SK-N-SH treated with all-trans-retinoic acid at 6 μM for 48 hours (cell line): ENCODE results near the gene SAYSD1.

Experiments
- ATAC-seq: fragments of 200-7000 bp; cut with Tn5 transposase; 3 replicates; pipeline ENCODE4 v1.9.1; 2020; ENCODE audit warnings: mild to moderate bottlenecking, moderate library complexity
- ARNTL ChIP-seq: fragments of 450-650 bp; formaldehyde crosslinking; IDR thresholded peaks from 2 replicates; pipeline ENCODE4 v1.5.0; 2020; ENCODE audit warnings: low read depth, mild to moderate bottlenecking, moderate library complexity, borderline replicate concordance
- BACH2 ChIP-seq: fragments of 250-450 bp; sonication (Bioruptor Pico); IDR thresholded peaks from 2 replicates; pipeline ENCODE4 v1.9.0; 2021; ENCODE audit warnings: mild to moderate bottlenecking, borderline replicate concordance
- CREB5 ChIP-seq: fragments of 250-450 bp; sonication (Bioruptor Pico); IDR thresholded peaks from 2 replicates; pipeline ENCODE4 v1.5.1; 2020; ENCODE audit warnings: low read depth, mild to moderate bottlenecking, moderate library complexity
- CSDC2 ChIP-seq: fragments of 250-450 bp; sonication (Bioruptor Pico); IDR thresholded peaks from 2 replicates; pipeline ENCODE4 v1.5.0; 2020; ENCODE audit warnings: mild to moderate bottlenecking, moderate library complexity
- ESRRG ChIP-seq: fragments of 250-450 bp; sonication (Bioruptor Pico); IDR thresholded peaks from 2 replicates; pipeline ENCODE4 v1.6.1; 2021; ENCODE audit warnings: mild to moderate bottlenecking
- ISL1 ChIP-seq: fragments of 250-450 bp; sonication (Bioruptor Pico); IDR thresholded peaks from 2 replicates; pipeline ENCODE4 v2.1.2; 2022; ENCODE audit warnings: mild to moderate bottlenecking, moderate library complexity
- OSR1 ChIP-seq: fragments of 250-450 bp; sonication (Bioruptor Pico); IDR thresholded peaks from 2 replicates; pipeline ENCODE4 v1.8.0; 2022; ENCODE audit warnings: moderate library complexity, mild to moderate bottlenecking, inconsistent platforms
- PATZ1 ChIP-seq: fragments of 250-450 bp; sonication (Bioruptor Pico); IDR thresholded peaks from 2 replicates; pipeline ENCODE4 v1.8.0; 2020; ENCODE audit warnings: mild to moderate bottlenecking, moderate library complexity, borderline replicate concordance
- PPARA ChIP-seq: fragments of 250-450 bp; sonication (Bioruptor Pico); IDR thresholded peaks from 2 replicates; pipeline ENCODE4 v1.5.0; 2020; ENCODE audit warnings: mild to moderate bottlenecking, borderline replicate concordance
- RARB ChIP-seq: fragments of 250-450 bp; sonication (Bioruptor Pico); IDR thresholded peaks from 2 replicates; pipeline ENCODE4 v1.8.0; 2021; ENCODE audit warnings: mild to moderate bottlenecking, moderate library complexity
- SNAI2 ChIP-seq: fragments of 250-450 bp; sonication (Bioruptor Pico); IDR thresholded peaks from 2 replicates; pipeline ENCODE4 v1.5.0; 2020; ENCODE audit warnings: mild to moderate bottlenecking, moderate library complexity
- TCF4 ChIP-seq: fragments of 250-450 bp; sonication (Bioruptor Pico); IDR thresholded peaks from 2 replicates; pipeline ENCODE4 v1.8.0; 2021; ENCODE audit warnings: mild to moderate bottlenecking, moderate library complexity, borderline replicate concordance
- TOX ChIP-seq: fragments of 250-450 bp; sonication (Bioruptor Pico); IDR thresholded peaks from 2 replicates; pipeline ENCODE4 v1.8.0; 2021; ENCODE audit warnings: mild to moderate bottlenecking, moderate library complexity, borderline replicate concordance
- ZC3H10 ChIP-seq: fragments of 250-450 bp; sonication (Bioruptor Pico); IDR thresholded peaks from 2 replicates; pipeline ENCODE4 v1.5.1; 2021; ENCODE audit warnings: mild to moderate bottlenecking, moderate library complexity
- ZFP3 ChIP-seq: fragments of 250-450 bp; sonication (Bioruptor Pico); IDR thresholded peaks from 2 replicates; pipeline ENCODE4 v1.5.0; 2020; ENCODE audit warnings: mild to moderate bottlenecking, moderate library complexity
- ZFP30 ChIP-seq: fragments of 450-650 bp; formaldehyde crosslinking; IDR thresholded peaks from 2 replicates; pipeline ENCODE4 v1.5.0; 2022; ENCODE audit warnings: mild to moderate bottlenecking, moderate library complexity
- ZNF565 ChIP-seq: fragments of 450-650 bp; formaldehyde crosslinking; conservative IDR thresholded peaks from 2 replicates; pipeline ENCODE4 v1.5.0; 2020; ENCODE audit warnings: low read depth, mild to moderate bottlenecking, moderate library complexity
- ZNF70 ChIP-seq: fragments of 450-650 bp; formaldehyde crosslinking; IDR thresholded peaks from 2 replicates; pipeline ENCODE4 v1.5.0; 2020; ENCODE audit warnings: mild to moderate bottlenecking, moderate library complexity
- ZNF8 ChIP-seq: fragments of 450-650 bp; formaldehyde crosslinking; IDR thresholded peaks from 2 replicates; pipeline ENCODE4 v1.5.0; 2020; ENCODE audit warnings: mild to moderate bottlenecking, moderate library complexity
- TF ChIP-seq, protein P1 (sequence below): fragments of 250-450 bp; sonication (Bioruptor Pico); IDR thresholded peaks from 2 replicates; pipeline ENCODE4 v1.8.0; 2021; ENCODE audit warnings: low read depth, mild to moderate bottlenecking, moderate library complexity, borderline replicate concordance
- TF ChIP-seq, protein P2 (sequence below): fragments of 250-450 bp; sonication (Bioruptor Pico); IDR thresholded peaks from 2 replicates; pipeline ENCODE4 v1.5.1; 2021; ENCODE audit warnings: mild to moderate bottlenecking, moderate library complexity

Gene SAYSD1

GRCh38 chr6:39144481-39145173 lies 29.6 kb upstream of the SAYSD1 start:
- TF ChIP-seq CREB5 (CRISPR knock-in tag), result no peak
- no peak for TF ChIP-seq ESRRG (CRISPR knock-in tag)
- no peak for TF ChIP-seq ARNTL (CRISPR knock-in tag)
- TF ChIP-seq TCF4, result no peak
- TF ChIP-seq ZNF70 (CRISPR knock-in tag), result no peak
- TF ChIP-seq, protein P1, sequence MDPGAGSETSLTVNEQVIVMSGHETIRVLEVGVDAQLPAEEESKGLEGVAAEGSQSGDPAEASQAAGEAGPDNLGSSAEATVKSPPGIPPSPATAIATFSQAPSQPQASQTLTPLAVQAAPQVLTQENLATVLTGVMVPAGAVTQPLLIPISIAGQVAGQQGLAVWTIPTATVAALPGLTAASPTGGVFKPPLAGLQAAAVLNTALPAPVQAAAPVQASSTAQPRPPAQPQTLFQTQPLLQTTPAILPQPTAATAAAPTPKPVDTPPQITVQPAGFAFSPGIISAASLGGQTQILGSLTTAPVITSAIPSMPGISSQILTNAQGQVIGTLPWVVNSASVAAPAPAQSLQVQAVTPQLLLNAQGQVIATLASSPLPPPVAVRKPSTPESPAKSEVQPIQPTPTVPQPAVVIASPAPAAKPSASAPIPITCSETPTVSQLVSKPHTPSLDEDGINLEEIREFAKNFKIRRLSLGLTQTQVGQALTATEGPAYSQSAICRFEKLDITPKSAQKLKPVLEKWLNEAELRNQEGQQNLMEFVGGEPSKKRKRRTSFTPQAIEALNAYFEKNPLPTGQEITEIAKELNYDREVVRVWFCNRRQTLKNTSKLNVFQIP (CRISPR knock-in tag), result no peak
- TF ChIP-seq ZFP30 (CRISPR knock-in tag), result no peak
- no peak for TF ChIP-seq PPARA (CRISPR knock-in tag)
- no peak for TF ChIP-seq ZNF565
- no peak for TF ChIP-seq RARB (CRISPR knock-in tag)
- TF ChIP-seq CSDC2 (CRISPR knock-in tag), result no peak
- TF ChIP-seq OSR1 (CRISPR knock-in tag), result no peak
- no peak for ATAC-seq

DNA sequence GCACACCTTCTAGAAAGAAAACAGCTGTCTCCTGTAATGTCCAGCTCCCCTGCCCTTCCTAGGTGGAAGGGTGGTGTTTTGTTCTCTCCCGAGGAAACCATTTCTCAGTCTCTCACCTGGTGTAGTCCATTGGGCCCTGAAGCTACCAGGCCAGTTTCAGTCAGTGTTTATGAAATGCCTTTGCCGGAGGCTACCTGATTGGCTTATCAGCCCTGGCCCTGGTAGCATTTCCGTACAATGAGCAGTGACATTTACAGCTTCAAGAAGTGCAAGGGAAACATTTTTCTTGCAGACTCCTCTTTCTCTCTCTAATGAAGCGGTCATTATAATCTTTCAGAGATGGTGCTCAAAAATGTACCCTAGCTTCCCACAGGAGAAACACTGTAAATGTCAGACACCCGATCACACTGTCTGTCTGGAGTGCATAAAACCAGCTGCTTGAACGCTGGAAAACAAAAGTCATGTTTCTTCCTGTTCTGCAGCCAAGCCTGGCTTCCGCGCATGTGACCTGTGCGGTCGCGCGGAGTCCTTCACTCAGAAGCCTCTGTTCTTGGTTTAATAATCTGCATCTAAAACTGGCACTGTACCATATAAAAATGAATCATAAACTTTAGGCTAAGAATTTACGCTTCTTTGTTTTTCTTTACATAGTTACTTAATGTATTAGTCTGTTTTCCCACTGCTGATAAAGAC lies 28.4 kb upstream of the SAYSD1 start:
- no peak for TF ChIP-seq TCF4
- TF ChIP-seq, protein P1 (CRISPR knock-in tag), result no peak
- no peak for TF ChIP-seq OSR1 (CRISPR knock-in tag)
- TF ChIP-seq ISL1 (CRISPR knock-in tag), result no peak
- TF ChIP-seq SNAI2, result no peak
- no peak for TF ChIP-seq BACH2 (CRISPR knock-in tag)
- TF ChIP-seq, protein P2, sequence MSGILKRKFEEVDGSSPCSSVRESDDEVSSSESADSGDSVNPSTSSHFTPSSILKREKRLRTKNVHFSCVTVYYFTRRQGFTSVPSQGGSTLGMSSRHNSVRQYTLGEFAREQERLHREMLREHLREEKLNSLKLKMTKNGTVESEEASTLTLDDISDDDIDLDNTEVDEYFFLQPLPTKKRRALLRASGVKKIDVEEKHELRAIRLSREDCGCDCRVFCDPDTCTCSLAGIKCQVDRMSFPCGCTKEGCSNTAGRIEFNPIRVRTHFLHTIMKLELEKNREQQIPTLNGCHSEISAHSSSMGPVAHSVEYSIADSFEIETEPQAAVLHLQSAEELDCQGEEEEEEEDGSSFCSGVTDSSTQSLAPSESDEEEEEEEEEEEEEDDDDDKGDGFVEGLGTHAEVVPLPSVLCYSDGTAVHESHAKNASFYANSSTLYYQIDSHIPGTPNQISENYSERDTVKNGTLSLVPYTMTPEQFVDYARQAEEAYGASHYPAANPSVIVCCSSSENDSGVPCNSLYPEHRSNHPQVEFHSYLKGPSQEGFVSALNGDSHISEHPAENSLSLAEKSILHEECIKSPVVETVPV (CRISPR knock-in tag), result no peak
- TF ChIP-seq ZC3H10 (CRISPR knock-in tag), result no peak
- no peak for TF ChIP-seq ZFP30 (CRISPR knock-in tag)
- TF ChIP-seq ARNTL (CRISPR knock-in tag), result no peak
- no peak for TF ChIP-seq CSDC2 (CRISPR knock-in tag)
- no peak for TF ChIP-seq PPARA (CRISPR knock-in tag)
- TF ChIP-seq TOX (CRISPR knock-in tag), result no peak
- no peak for TF ChIP-seq ZNF8 (CRISPR knock-in tag)
- TF ChIP-seq RARB (CRISPR knock-in tag), result no peak
- TF ChIP-seq ZNF565, result no peak
- no peak for TF ChIP-seq PATZ1 (CRISPR knock-in tag)
- TF ChIP-seq ESRRG (CRISPR knock-in tag), result no peak
- ATAC-seq, result no peak

GRCh38 chr6:39140556-39141167 lies 25.7 kb upstream of the SAYSD1 start:
- no peak for ATAC-seq

More at GRCh38 chr6:39140556-39141167, 25.7 kb upstream of the SAYSD1 start:
- TF ChIP-seq ARNTL (CRISPR knock-in tag) (no peak), PPARA (CRISPR knock-in tag) (no peak), RARB (CRISPR knock-in tag) (no peak), TOX (CRISPR knock-in tag) (no peak), ZNF8 (CRISPR knock-in tag) (no peak), CREB5 (CRISPR knock-in tag) (no peak), ZNF70 (CRISPR knock-in tag) (no peak), OSR1 (CRISPR knock-in tag) (no peak), ZFP30 (CRISPR knock-in tag) (no peak), SNAI2 (no peak), ZFP3 (no peak)
- TF ChIP-seq, protein P2 (CRISPR knock-in tag), result no peak
- TF ChIP-seq, protein P1 (CRISPR knock-in tag), result no peak
- TF ChIP-seq, all 23 proteins: peak for 0
